ENCODE measurements around the gene CAMK1D. TPM values are rescaled to one million over a fixed set of nuclear protein-coding genes. Genes with fewer than 3 reads are reported as not detected.

The CAMK1D gene
- total and polyA plus RNA-seq, 2 experiments from 2014 or later, result 3.5 to 6.0 TPM

- no peaks in the 10 kb centered on the region for H4K20me1 ChIP-seq (ENCODE audit: insufficient read depth, poor library complexity, severe bottlenecking)
- H2AFZ ChIP-seq, result no peak overlapping the region
- WGBS (ENCODE audit: low lambda C conversion rate, missing lambda C conversion rate), result 82% methylated on average over 5 of the region's 5 CpGs
- no peak overlapping the region for H3K4me3 ChIP-seq
- no peaks in the 10 kb centered on the region for H3K9me2 ChIP-seq (replicated peaks; ENCODE audit: insufficient read depth)
- DNase-seq (ENCODE audit: low spot score), result no peak
- no peaks in the 10 kb centered on the region for H3K79me2 ChIP-seq
- H3K36me3 ChIP-seq (replicated peaks; ENCODE audit: insufficient read depth, low read depth), result no peaks in the 10 kb centered on the region
- H3K9me3 ChIP-seq (ENCODE audit: low read depth), result no peaks in the 10 kb centered on the region
- H3K27ac ChIP-seq, result no peak overlapping the region
- TF ChIP-seq CTCF (IDR thresholded peaks at IDR 0.05; ENCODE audit: poor library complexity), result no peak
- no peak for TF ChIP-seq EZH2phosphoT487 (IDR thresholded peaks at IDR 0.05; ENCODE audit: low read depth, severe bottlenecking, unreplicated experiment)
- TF ChIP-seq EZH2 (IDR thresholded peaks at IDR 0.05; ENCODE audit: borderline replicate concordance), result no peak
- no peaks in the 10 kb centered on the region for H3K27me3 ChIP-seq
- H3K4me1 ChIP-seq (ENCODE audit: insufficient read depth), result no peaks in the 10 kb centered on the region
- no peak overlapping the region for H3K4me2 ChIP-seq
These were observed 199.9 kb downstream of the CAMK1D start for GRCh38 chr10:12549297-12549696.

- no peak for DNase-seq (ENCODE audit: low spot score)
- Histone ChIP-seq H3K4me3 (no peak overlapping the region), H3K4me1 (ENCODE audit: insufficient read depth) (no peaks in the 10 kb centered on the region), H3K9me2 (replicated peaks; ENCODE audit: insufficient read depth) (no peaks in the 10 kb centered on the region), H3K9me3 (ENCODE audit: low read depth) (no peaks in the 10 kb centered on the region), H4K20me1 (ENCODE audit: insufficient read depth, poor library complexity, severe bottlenecking) (no peaks in the 10 kb centered on the region), H3K4me2 (no peak overlapping the region), H3K79me2 (no peaks in the 10 kb centered on the region), H3K27ac (no peak overlapping the region), H2AFZ (no peak overlapping the region), H3K36me3 (replicated peaks; ENCODE audit: insufficient read depth, low read depth) (no peaks in the 10 kb centered on the region), H3K27me3 (no peaks in the 10 kb centered on the region)
- no peak for TF ChIP-seq CTCF (IDR thresholded peaks at IDR 0.05; ENCODE audit: poor library complexity)
- WGBS (ENCODE audit: low lambda C conversion rate, missing lambda C conversion rate), result 99% methylated on average over 8 of the region's 8 CpGs
These were observed 201.6 kb downstream of the CAMK1D start for GRCh38 chr10:12550994-12551393.

- Histone ChIP-seq H4K20me1 (ENCODE audit: insufficient read depth, poor library complexity, severe bottlenecking) (no peaks in the 10 kb centered on the region), H3K27me3 (no peaks in the 10 kb centered on the region), H3K36me3 (replicated peaks; ENCODE audit: insufficient read depth, low read depth) (no peaks in the 10 kb centered on the region), H3K9me2 (replicated peaks; ENCODE audit: insufficient read depth) (no peaks in the 10 kb centered on the region), H3K4me2 (no peak overlapping the region), H3K79me2 (no peaks in the 10 kb centered on the region), H3K27ac (no peak overlapping the region), H3K4me1 (ENCODE audit: insufficient read depth) (no peaks in the 10 kb centered on the region), H3K9me3 (ENCODE audit: low read depth) (no peaks in the 10 kb centered on the region), H2AFZ (no peak overlapping the region), H3K4me3 (no peak overlapping the region)
- no peak for DNase-seq (ENCODE audit: low spot score)
- WGBS (ENCODE audit: low lambda C conversion rate, missing lambda C conversion rate), result 62% methylated on average over 5 of the region's 5 CpGs
- TF ChIP-seq EZH2 (IDR thresholded peaks at IDR 0.05; ENCODE audit: borderline replicate concordance) (no peak), CTCF (IDR thresholded peaks at IDR 0.05; ENCODE audit: poor library complexity) (no peak), EZH2phosphoT487 (IDR thresholded peaks at IDR 0.05; ENCODE audit: low read depth, severe bottlenecking, unreplicated experiment) (no peak)
These were observed 206.7 kb downstream of the CAMK1D start for GRCh38 chr10:12556039-12556438.

GRCh38 chr10:12559578-12560178 is 210.3 kb downstream of the CAMK1D start:
- H3K9me2 ChIP-seq (replicated peaks; ENCODE audit: insufficient read depth), result no peaks in the 10 kb centered on the region
- no peak for DNase-seq (ENCODE audit: low spot score)
- no peaks in the 10 kb centered on the region for H3K79me2 ChIP-seq
- no peak overlapping the region for H3K4me2 ChIP-seq
- no peaks in the 10 kb centered on the region for H3K9me3 ChIP-seq (ENCODE audit: low read depth)
- H2AFZ ChIP-seq, result no peak overlapping the region
- H4K20me1 ChIP-seq (ENCODE audit: insufficient read depth, poor library complexity, severe bottlenecking), result no peaks in the 10 kb centered on the region
- H3K27me3 ChIP-seq, result no peaks in the 10 kb centered on the region
- H3K4me3 ChIP-seq, result no peak overlapping the region
- H3K4me1 ChIP-seq (ENCODE audit: insufficient read depth), result no peaks in the 10 kb centered on the region
- no peak overlapping the region for H3K27ac ChIP-seq
- no peaks in the 10 kb centered on the region for H3K36me3 ChIP-seq (replicated peaks; ENCODE audit: insufficient read depth, low read depth)
- 74% methylated on average over 11 of the region's 11 CpGs for WGBS (ENCODE audit: low lambda C conversion rate, missing lambda C conversion rate)
- TF ChIP-seq CTCF (IDR thresholded peaks at IDR 0.05; ENCODE audit: poor library complexity) (no peak), EZH2 (IDR thresholded peaks at IDR 0.05; ENCODE audit: borderline replicate concordance) (no peak), EZH2phosphoT487 (IDR thresholded peaks at IDR 0.05; ENCODE audit: low read depth, severe bottlenecking, unreplicated experiment) (no peak)

Data from hepatocyte (in vitro differentiated cells).